IMR-90 (cell line): Measurements from ENCODE around the gene TCIRG1. TPM values are rescaled to one million over a fixed set of nuclear protein-coding genes. Genes with fewer than 3 reads are reported as not detected.

Experiments used
- ATAC-seq: fragments of 200-7000 bp; cut with Tn5 transposase; 2 replicates; pipeline ENCODE4 v1.9.1; 2020; ENCODE audit warnings: low read depth, mild to moderate bottlenecking, moderate library complexity
- BruUV-seq: library from RNA; stranded (reverse); fragments of 400-500 nt; replicated peaks from 2 replicates; lab custom pipeline; 2021; lab: Mats Ljungman, UMichigan
- CTCF ChIA-PET: fragments of 300-600 bp; formaldehyde crosslinking; extraction: SDS; loops from one replicate; lab custom pipeline; 2021; ENCODE audit warnings: antibody characterized with exemption; lab: Yijun Ruan, JAX
- POLR2A ChIA-PET: fragments of 300-600 bp; sonication (Branson Sonifier 250); formaldehyde crosslinking; loops from one replicate; lab custom pipeline; 2022; ENCODE audit warnings: antibody characterized with exemption; ENCODE audit not compliant: unreplicated experiment; lab: Charles Lee
- DNase-seq: peaks from one replicate; pipeline ENCODE4 v3.0.0; 2013
- H2AFZ ChIP-seq: replicated peaks from 2 replicates; pipeline ENCODE3; 2013; ENCODE audit warnings: low read length, mild to moderate bottlenecking; ENCODE audit not compliant: poor library complexity
- H2AK5ac ChIP-seq: 2 replicates; pipeline ENCODE4 v1.6.1; 2013; ENCODE audit warnings: low read depth, low read length, inconsistent platforms
- H2AK9ac ChIP-seq: replicated peaks from 2 replicates; pipeline ENCODE3; 2013; ENCODE audit warnings: mild to moderate bottlenecking, low read depth, low read length, moderate library complexity; ENCODE audit not compliant: poor library complexity
- H2BK120ac ChIP-seq: 2 replicates; pipeline ENCODE4 v1.6.1; 2013; ENCODE audit warnings: low read depth, low read length, inconsistent platforms
- H2BK15ac ChIP-seq: 3 replicates; pipeline ENCODE4 v1.6.1; 2013; ENCODE audit warnings: low read depth, low read length, inconsistent platforms
- H2BK20ac ChIP-seq: 2 replicates; pipeline ENCODE4 v1.6.1; 2013; ENCODE audit warnings: low read depth, mild to moderate bottlenecking, inconsistent platforms, low read length, moderate library complexity
- H2BK5ac ChIP-seq: 2 replicates; pipeline ENCODE4 v1.6.1; 2013; ENCODE audit warnings: mild to moderate bottlenecking, low read depth, low read length, inconsistent platforms; ENCODE audit not compliant: poor library complexity, severe bottlenecking
- H3K14ac ChIP-seq: replicated peaks from 2 replicates; pipeline ENCODE4 v1.6.1; 2013; ENCODE audit warnings: low read depth, low read length, inconsistent platforms
- H3K18ac ChIP-seq: 2 replicates; pipeline ENCODE4 v1.6.1; 2013; ENCODE audit warnings: low read depth, low read length, control low read depth
- H3K23ac ChIP-seq: 2 replicates; pipeline ENCODE4 v1.6.1; 2013; ENCODE audit warnings: low read depth, low read length, inconsistent platforms
- H3K27ac ChIP-seq: 2 replicates; pipeline ENCODE4 v1.5.1; 2013; ENCODE audit warnings: mild to moderate bottlenecking, control low read depth, low read length; ENCODE audit not compliant: insufficient read depth
- H3K27me3 ChIP-seq: 2 replicates; pipeline ENCODE4 v1.6.1; 2013; ENCODE audit warnings: low read length; ENCODE audit not compliant: control insufficient read depth, insufficient read depth
- H3K36me3 ChIP-seq: 2 replicates; pipeline ENCODE4 v1.6.1; 2013; ENCODE audit warnings: low read length, mixed read lengths; ENCODE audit not compliant: control insufficient read depth, insufficient read depth
- H3K4ac ChIP-seq: 2 replicates; pipeline ENCODE4 v1.6.1; 2013; ENCODE audit warnings: low read depth, low read length, inconsistent platforms
- H3K4me1 ChIP-seq: 2 replicates; pipeline ENCODE4 v1.6.1; 2013; ENCODE audit warnings: low read length, mixed read lengths; ENCODE audit not compliant: control insufficient read depth, insufficient read depth
- H3K4me2 ChIP-seq: 2 replicates; pipeline ENCODE4 v1.6.1; 2013; ENCODE audit warnings: low read depth, mild to moderate bottlenecking, control low read depth, low read length, moderate library complexity
- H3K4me3 ChIP-seq: 2 replicates; pipeline ENCODE4 v1.5.1; 2013; ENCODE audit warnings: low read depth, mild to moderate bottlenecking, control low read depth, low read length, moderate library complexity; ENCODE audit not compliant: insufficient read depth
- H3K56ac ChIP-seq: 2 replicates; pipeline ENCODE4 v1.6.1; 2013; ENCODE audit warnings: low read length, inconsistent platforms; ENCODE audit not compliant: insufficient read depth; ENCODE audit errors: extremely low read depth
- H3K79me1 ChIP-seq, 2 experiments: 2 replicates each; pipeline ENCODE4 v1.6.1; 2013; ENCODE audit warnings: low read length in 2 of 2, inconsistent platforms in 1 of 2, low read depth in 1 of 2
- H3K9ac ChIP-seq: 2 replicates; pipeline ENCODE4 v1.6.1; 2013; ENCODE audit warnings: low read depth, low read length, control low read depth
- H3K9me1 ChIP-seq: 2 replicates; pipeline ENCODE4 v1.6.1; 2013; ENCODE audit warnings: low read length, inconsistent platforms; ENCODE audit not compliant: insufficient read depth
- H3K9me3 ChIP-seq: 2 replicates; pipeline ENCODE4 v1.6.1; 2013; ENCODE audit warnings: low read length; ENCODE audit not compliant: control insufficient read depth, insufficient read depth
- H4K20me1 ChIP-seq: 2 replicates; pipeline ENCODE4 v1.6.1; 2013; ENCODE audit warnings: low read length, inconsistent platforms; ENCODE audit not compliant: insufficient read depth
- H4K5ac ChIP-seq: 2 replicates; pipeline ENCODE4 v1.6.1; 2013; ENCODE audit warnings: mild to moderate bottlenecking, low read depth, low read length, control low read depth
- H4K8ac ChIP-seq, 2 experiments: 2 replicates each; pipeline ENCODE4 v1.6.1; 2013; ENCODE audit warnings: low read depth in 2 of 2, low read length in 2 of 2, control low read depth in 1 of 2, inconsistent platforms in 1 of 2
- H4K91ac ChIP-seq: 2 replicates; pipeline ENCODE4 v1.6.1; 2013; ENCODE audit warnings: low read depth, low read length, inconsistent platforms; ENCODE audit not compliant: insufficient read depth
- BHLHE40 ChIP-seq: fragments of 150-350 bp; IDR thresholded peaks from 2 replicates; pipeline ENCODE4 v1.6.1; 2016; ENCODE audit warnings: mild to moderate bottlenecking, low read depth, low read length
- CEBPB ChIP-seq: IDR thresholded peaks from 2 replicates; pipeline ENCODE4 v1.6.1; 2012; ENCODE audit warnings: low read depth, low read length, improper control_type of control experiment
- CHD1 ChIP-seq: IDR thresholded peaks from 2 replicates; pipeline ENCODE4 v1.6.1; 2012; ENCODE audit warnings: low read depth, low read length, improper control_type of control experiment
- ELK1 ChIP-seq: fragments of 150-350 bp; IDR thresholded peaks from 2 replicates; pipeline ENCODE4 v1.6.1; 2016; ENCODE audit warnings: low read depth, mild to moderate bottlenecking, low read length, moderate library complexity, borderline replicate concordance
- FOS ChIP-seq: fragments of 150-350 bp; IDR thresholded peaks from 2 replicates; pipeline ENCODE4 v1.6.1; 2016; ENCODE audit warnings: low read depth, low read length
- MAFK ChIP-seq: IDR thresholded peaks from 2 replicates; pipeline ENCODE4 v1.6.1; 2012; ENCODE audit warnings: low read depth, low read length, improper control_type of control experiment
- MAZ ChIP-seq: IDR thresholded peaks from 2 replicates; pipeline ENCODE4 v1.6.1; 2012; ENCODE audit warnings: low read depth, mild to moderate bottlenecking, low read length, improper control_type of control experiment, moderate library complexity, borderline replicate concordance
- MXI1 ChIP-seq: IDR thresholded peaks from 2 replicates; pipeline ENCODE4 v1.6.1; 2012; ENCODE audit warnings: low read depth, mild to moderate bottlenecking, low read length, moderate library complexity, borderline replicate concordance
- NFE2L2 ChIP-seq: fragments of 150-350 bp; IDR thresholded peaks from 2 replicates; pipeline ENCODE4 v1.6.1; 2016; ENCODE audit warnings: low read depth, mild to moderate bottlenecking, low read length
- POLR2A ChIP-seq: IDR thresholded peaks from 2 replicates; pipeline ENCODE4 v1.6.1; 2012; ENCODE audit warnings: mild to moderate bottlenecking, low read depth, low read length
- RAD21 ChIP-seq: IDR thresholded peaks from 2 replicates; pipeline ENCODE4 v1.6.1; 2012; ENCODE audit warnings: low read length, improper control_type of control experiment
- RCOR1 ChIP-seq: IDR thresholded peaks from 2 replicates; pipeline ENCODE4 v1.6.1; 2012; ENCODE audit warnings: mild to moderate bottlenecking, low read length, improper control_type of control experiment; ENCODE audit not compliant: insufficient replicate concordance
- RFX5 ChIP-seq: IDR thresholded peaks from 2 replicates; pipeline ENCODE4 v1.8.0; 2012; ENCODE audit warnings: low read depth, mild to moderate bottlenecking, low read length, moderate library complexity
- SMC3 ChIP-seq: fragments of 150-350 bp; IDR thresholded peaks from 2 replicates; pipeline ENCODE4 v1.6.1; 2016; ENCODE audit warnings: low read depth, mild to moderate bottlenecking, antibody characterized with exemption, low read length, moderate library complexity
- WGBS, 2 experiments: methylation state at CpG; one replicate each; pipeline versions ENCODE4 v1.1.5 to v1.1.7; 2013; ENCODE audit warnings: missing lambda C conversion rate in 2 of 2; ENCODE audit not compliant: insufficient read length in 1 of 2; ENCODE audit errors: extremely low coverage in 2 of 2; 5-methylcytosine and 5-hydroxymethylcytosine counted together
- dilution Hi-C: fragments of 300-500 bp; cut with HindIII; formaldehyde crosslinking; loops from one replicate; pipeline ENCODE4 v1.14.3; 2018; ENCODE audit warnings: low sequenced_read_pairs; ENCODE audit not compliant: unreplicated experiment
- in situ Hi-C: fragments of 300-500 bp; cut with MboI; formaldehyde crosslinking; loops from 3 replicates; pipeline ENCODE4 v1.14.3; 2019; ENCODE audit warnings: low sequenced_read_pairs, inconsistent platforms, mixed read lengths
- intact Hi-C: fragments of 100-400 bp; cut with micrococcal nuclease; formaldehyde crosslinking; loops from 2 replicates; pipeline ENCODE4 v1.10.0; 2022
- polyA plus RNA-seq, 3 experiments: library from polyadenylated mRNA; depleted of rRNA; stranded (reverse); fragments of >200 nt; gene quantifications; 2 replicates each; pipeline ENCODE4 v1.2.3, GENCODE V29; 2012; ENCODE audit warnings: low replicate concordance in 1 of 3
- total RNA-seq: library from RNA; depleted of rRNA; stranded (reverse); fragments of >200 nt; gene quantifications from 2 replicates; pipeline ENCODE4 v1.2.3, GENCODE V29; 2012
- TF ChIP-seq, protein P1 (sequence below): conservative IDR thresholded peaks from 2 replicates; pipeline ENCODE4 v1.5.1; 2012; ENCODE audit warnings: mild to moderate bottlenecking, low read depth, low read length, improper control_type of control experiment
- TF ChIP-seq, protein P2 (sequence below): fragments of 150-350 bp; IDR thresholded peaks from 2 replicates; pipeline ENCODE4 v1.6.1; 2017; ENCODE audit warnings: mild to moderate bottlenecking, antibody characterized with exemption, low read length, low read depth

The TCIRG1 gene
- total and polyA plus RNA-seq, 2 of the 4 experiments (the other 2 are of a cell fraction), result 25.3 to 117 TPM

GRCh38 chr11:68038226-68038717, 553 bp upstream of the TCIRG1 start:
- peaks cover 7 to 51% of the 10 kb centered on the region in 2 experiments; a peak in 3 of 4 replicates for H3K79me1 ChIP-seq
- ATAC-seq (peak; percentile 6), DNase-seq (no peak)
- no peaks in the 10 kb centered on the region for H3K9me3 ChIP-seq
- H4K91ac ChIP-seq, result peak overlapping the region; percentile 99
- H3K14ac ChIP-seq, result peak overlapping the region; percentile 96
- peak overlapping the region; percentile 80 for H3K4me2 ChIP-seq
- peak overlapping the region; percentile 81 for H2BK120ac ChIP-seq
- peak overlapping the region; percentile 94 for H2AK9ac ChIP-seq
- H3K36me3 ChIP-seq, result peaks cover 18% of the 10 kb centered on the region; the same call in 1 of the 2 replicates
- no peak overlapping the region for H2BK15ac ChIP-seq
- H3K4me1 ChIP-seq, result peaks cover 24% of the 10 kb centered on the region
- no peaks in the 10 kb centered on the region for H3K27me3 ChIP-seq
- H2AFZ ChIP-seq, result peak overlapping the region; percentile 90
- POLR2A ChIA-PET, result interaction anchor here (1.4 kb wide), 1 partner anchor 27 kb away, joined by 4 read pairs; no protein-coding TSS in a partner anchor
- in situ Hi-C loops, result no loop called here
- H3K4ac ChIP-seq, result peak overlapping the region; percentile 97
- no CpG with 5 or more reads among the region's 13 CpGs for WGBS, 2 experiments
- peak overlapping the region; percentile 94 for H3K23ac ChIP-seq
- peak overlapping the region; percentile 85 for H3K27ac ChIP-seq
- H3K18ac ChIP-seq, result peak overlapping the region; percentile 59
- no peak overlapping the region for H2BK20ac ChIP-seq
- intact Hi-C loops, result no loop called here
- H2AK5ac ChIP-seq, result peak overlapping the region; percentile 81
- peak overlapping the region; percentile 93 for H4K5ac ChIP-seq
- dilution Hi-C loops, result no loop called here
- no TSS peak for BruUV-seq
- peak overlapping the region; percentile 81 for H2BK5ac ChIP-seq
- H3K9ac ChIP-seq, result peak overlapping the region; percentile 89
- CTCF ChIA-PET, result no interaction called here
- H3K4me3 ChIP-seq, result peak overlapping the region; percentile 74
- H4K20me1 ChIP-seq, result no peaks in the 10 kb centered on the region; the same call in 1 of the 2 replicates
- no peaks in the 10 kb centered on the region for H3K9me1 ChIP-seq
- H3K56ac ChIP-seq, result 0 out of 2 replicates have a peak overlapping the region, but pooled peaks have one; percentile 5
- H4K8ac ChIP-seq, result peak overlapping the region; percentile 96 to 100
- no peak for TF ChIP-seq RAD21
- TF ChIP-seq BHLHE40, result no peak
- no peak for TF ChIP-seq CEBPB
- TF ChIP-seq POLR2A, result no peak
- TF ChIP-seq RCOR1, result no peak
- TF ChIP-seq FOS, result no peak
- TF ChIP-seq RFX5, result no peak
- TF ChIP-seq, protein P1, sequence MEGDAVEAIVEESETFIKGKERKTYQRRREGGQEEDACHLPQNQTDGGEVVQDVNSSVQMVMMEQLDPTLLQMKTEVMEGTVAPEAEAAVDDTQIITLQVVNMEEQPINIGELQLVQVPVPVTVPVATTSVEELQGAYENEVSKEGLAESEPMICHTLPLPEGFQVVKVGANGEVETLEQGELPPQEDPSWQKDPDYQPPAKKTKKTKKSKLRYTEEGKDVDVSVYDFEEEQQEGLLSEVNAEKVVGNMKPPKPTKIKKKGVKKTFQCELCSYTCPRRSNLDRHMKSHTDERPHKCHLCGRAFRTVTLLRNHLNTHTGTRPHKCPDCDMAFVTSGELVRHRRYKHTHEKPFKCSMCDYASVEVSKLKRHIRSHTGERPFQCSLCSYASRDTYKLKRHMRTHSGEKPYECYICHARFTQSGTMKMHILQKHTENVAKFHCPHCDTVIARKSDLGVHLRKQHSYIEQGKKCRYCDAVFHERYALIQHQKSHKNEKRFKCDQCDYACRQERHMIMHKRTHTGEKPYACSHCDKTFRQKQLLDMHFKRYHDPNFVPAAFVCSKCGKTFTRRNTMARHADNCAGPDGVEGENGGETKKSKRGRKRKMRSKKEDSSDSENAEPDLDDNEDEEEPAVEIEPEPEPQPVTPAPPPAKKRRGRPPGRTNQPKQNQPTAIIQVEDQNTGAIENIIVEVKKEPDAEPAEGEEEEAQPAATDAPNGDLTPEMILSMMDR, result no peak
- TF ChIP-seq SMC3, result no peak
- TF ChIP-seq, protein P2, sequence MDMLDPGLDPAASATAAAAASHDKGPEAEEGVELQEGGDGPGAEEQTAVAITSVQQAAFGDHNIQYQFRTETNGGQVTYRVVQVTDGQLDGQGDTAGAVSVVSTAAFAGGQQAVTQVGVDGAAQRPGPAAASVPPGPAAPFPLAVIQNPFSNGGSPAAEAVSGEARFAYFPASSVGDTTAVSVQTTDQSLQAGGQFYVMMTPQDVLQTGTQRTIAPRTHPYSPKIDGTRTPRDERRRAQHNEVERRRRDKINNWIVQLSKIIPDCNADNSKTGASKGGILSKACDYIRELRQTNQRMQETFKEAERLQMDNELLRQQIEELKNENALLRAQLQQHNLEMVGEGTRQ, result no peak
- TF ChIP-seq MXI1, result no peak
- no peak for TF ChIP-seq CHD1
- TF ChIP-seq MAFK, result no peak
- TF ChIP-seq ELK1, result no peak
- TF ChIP-seq NFE2L2, result no peak
- no peak for TF ChIP-seq MAZ
